Activated T-helper 1 cell treated with anti-CD3 and anti-CD28 coated beads, Interleukin-2, amount 50 U/mL, for 16 hours (primary cell): ENCODE measurements around the gene PCOLCE2.

ENCODE experiments used
- DNase-seq, 2 donors: peaks; one replicate each; pipeline ENCODE4 v3.0.0-alpha.2; 2020; ENCODE audit warnings: low read depth in 1 of 2, low spot score in 1 of 2

The PCOLCE2 gene

GRCh38 chr3:142866841-142867631 is 21.8 kb downstream of the PCOLCE2 start:
- DNase-seq, result no peak

GRCh38 chr3:142863930-142864920 is 24.7 kb downstream of the PCOLCE2 start:
- DNase-seq, result no peak

GRCh38 chr3:142863010-142863817 is 25.7 kb downstream of the PCOLCE2 start:
- no peak for DNase-seq

GRCh38 chr3:142861926-142862325 is 27.0 kb downstream of the PCOLCE2 start:
- DNase-seq, result no peak

GRCh38 chr3:142858043-142858442 is 30.8 kb downstream of the PCOLCE2 start:
- DNase-seq, result no peak

- DNase-seq, result no peak
Observed at GRCh38 chr3:142857056-142857455, 31.8 kb downstream of the PCOLCE2 start.

GRCh38 chr3:142853270-142854168 is 35.4 kb downstream of the PCOLCE2 start:
- no peak for DNase-seq

- DNase-seq, result no peak
Observed at GRCh38 chr3:142852009-142852408, 36.9 kb downstream of the PCOLCE2 start.

GRCh38 chr3:142850395-142851023 is 38.4 kb downstream of the PCOLCE2 start:
- DNase-seq, result no peak

GRCh38 chr3:142849148-142849547 is 39.7 kb downstream of the PCOLCE2 start:
- no peak for DNase-seq

GRCh38 chr3:142846779-142847577 is 41.9 kb downstream of the PCOLCE2 start:
- DNase-seq, result no peak

GRCh38 chr3:142844339-142844977 is 44.4 kb downstream of the PCOLCE2 start:
- DNase-seq, result no peak

GRCh38 chr3:142839831-142840230 is 49.1 kb downstream of the PCOLCE2 start:
- DNase-seq, result no peak

GRCh38 chr3:142837526-142837925 is 51.4 kb downstream of the PCOLCE2 start:
- DNase-seq, result no peak

- peak; percentile 7 to 21 for DNase-seq
Observed at GRCh38 chr3:142828703-142829305, 60.1 kb downstream of the PCOLCE2 start.

- no peak for DNase-seq
Observed at GRCh38 chr3:142819179-142819578, 69.7 kb downstream of the PCOLCE2 start.

- no peak for DNase-seq
Observed at GRCh38 chr3:142818651-142819050, 70.2 kb downstream of the PCOLCE2 start.

- DNase-seq, result no peak
Observed at GRCh38 chr3:142817897-142818296, 71.0 kb downstream of the PCOLCE2 start.
